T-cell (primary cell): ENCODE measurements around the gene EREG. TPM values are rescaled to one million over a fixed set of nuclear protein-coding genes. Genes with fewer than 3 reads are reported as not detected.

ENCODE experiments used
- ATAC-seq, 4 experiments: fragments of 200-7000 bp in 3 of 4; fragments of 150-1000 bp in 1 of 4; cut with Tn5 transposase; replicated peaks in 1 of 4; 1 replicate in 3 of 4; 2 replicates in 1 of 4; pipeline ENCODE4 v1.10.0; 2021; ENCODE audit warnings: moderate library complexity in 3 of 4, mild to moderate bottlenecking in 2 of 4, moderate number of reproducible peaks in 1 of 4
- CTCF ChIA-PET, 2 donors: fragments of 300-600 bp; sonication (Branson Sonifier 250); formaldehyde crosslinking; loops; one replicate each; lab custom pipeline; 2022; ENCODE audit warnings: antibody characterized with exemption in 2 of 2; lab: Charles Lee
- POLR2A ChIA-PET, 2 donors: fragments of 300-600 bp; sonication (Branson Sonifier 250); formaldehyde crosslinking; loops; one replicate each; lab custom pipeline; 2022; ENCODE audit warnings: antibody characterized with exemption in 2 of 2; lab: Charles Lee
- DNase-seq, 35 experiments: peaks; one replicate each; pipeline versions ENCODE4 v3.0.0 to v3.0.0-alpha.2; 2013 to 2023
- H3K27ac ChIP-seq: one replicate; pipeline ENCODE4 v1.5.1; 2013; ENCODE audit warnings: low read length
- H3K27me3 ChIP-seq, 2 experiments: replicated peaks in 1 of 2; 1 replicate in 1 of 2; 2 replicates in 1 of 2; pipeline versions ENCODE4 v1.6.1 to v1.7.0; 2013; ENCODE audit warnings: low read length in 1 of 2, mixed read lengths in 1 of 2; ENCODE audit not compliant: control insufficient read depth in 2 of 2, insufficient read depth in 2 of 2; ENCODE audit errors: extremely low read depth in 1 of 2
- H3K36me3 ChIP-seq, 2 donors: 1 replicate in 1 of 2; 2 replicates in 1 of 2; pipeline versions ENCODE4 v1.6.1 to v1.7.0; 2013; ENCODE audit warnings: low read length in 1 of 2; ENCODE audit not compliant: control insufficient read depth in 2 of 2, insufficient read depth in 1 of 2; ENCODE audit errors: extremely low read depth in 1 of 2
- H3K4me1 ChIP-seq, 2 experiments: 1 replicate in 1 of 2; 2 replicates in 1 of 2; pipeline versions ENCODE4 v1.6.1 to v1.7.0; 2013; ENCODE audit warnings: low read length in 2 of 2, mixed read lengths in 1 of 2; ENCODE audit not compliant: insufficient read depth in 2 of 2, control insufficient read depth in 1 of 2; ENCODE audit errors: extremely low read depth in 1 of 2
- H3K4me3 ChIP-seq, 2 donors: 1 replicate in 1 of 2; 2 replicates in 1 of 2; pipeline versions ENCODE4 v1.5.1 to v1.7.0; 2013; ENCODE audit warnings: mild to moderate bottlenecking in 2 of 2, low read length in 1 of 2, moderate library complexity in 1 of 2; ENCODE audit not compliant: control insufficient read depth in 1 of 2; ENCODE audit errors: extremely low read depth in 1 of 2
- H3K9me3 ChIP-seq: 2 replicates; pipeline ENCODE4 v1.7.0; 2013
- H3K27ac Mint-ChIP-seq, 2 donors: one replicate each; pipeline ENCODE4 v1.8.0; 2020 to 2021; ENCODE audit warnings: mild to moderate bottlenecking in 2 of 2, mixed read lengths in 2 of 2
- H3K27me3 Mint-ChIP-seq, 2 donors: one replicate each; pipeline ENCODE4 v1.8.0; 2021 to 2022; ENCODE audit warnings: mixed read lengths in 2 of 2
- H3K36me3 Mint-ChIP-seq: one replicate; pipeline ENCODE4 v1.8.0; 2021; ENCODE audit warnings: mixed read lengths
- H3K4me1 Mint-ChIP-seq, 3 donors: one replicate each; pipeline ENCODE4 v1.8.0; 2020 to 2022; ENCODE audit warnings: mixed read lengths in 3 of 3, mild to moderate bottlenecking in 1 of 3
- H3K4me3 Mint-ChIP-seq, 3 donors: one replicate each; pipeline ENCODE4 v1.8.0; 2020 to 2022; ENCODE audit warnings: mild to moderate bottlenecking in 3 of 3, mixed read lengths in 3 of 3, moderate library complexity in 3 of 3
- H3K9me3 Mint-ChIP-seq, 3 donors: one replicate each; pipeline ENCODE4 v1.8.0; 2020 to 2022; ENCODE audit warnings: mixed read lengths in 3 of 3
- WGBS: methylation state at CpG from one replicate; pipeline ENCODE4 v1.1.5; 2013; ENCODE audit warnings: missing lambda C conversion rate; ENCODE audit not compliant: insufficient coverage; 5-methylcytosine and 5-hydroxymethylcytosine counted together
- total RNA-seq, 35 experiments: library from RNA in 6 of 35; stranded (reverse) in 6 of 35; fragments of 120-200 nt in 1 of 35; gene quantifications; one replicate each; pipeline versions ENCODE4 v1.2.1 to v1.2.4 and lab custom pipeline; 2013 to 2026

EREG gene
- total RNA-seq, 5 donors from 2014 or later (not counting 1 experiment from before 2014, with no cell fraction given): 0.16 to 1.5 (median 0.44) TPM

- ChIA-PET POLR2A (no interaction called here), CTCF (no interaction called here)
- H3K36me3 ChIP-seq: no peaks in the 10 kb centered on the region
- Mint-ChIP-seq H3K4me1 (peaks cover 16% of the 10 kb centered on the region in 3 donors), H3K4me3 (no peak overlapping the region), H3K27me3 (peaks cover 30 to 36% of the 10 kb centered on the region in 2 donors), H3K27ac (no peak overlapping the region), H3K36me3 (no peaks in the 10 kb centered on the region), H3K9me3 (no peaks in the 10 kb centered on the region)
- DNase-seq (no peak), ATAC-seq (no peak)
- no peak overlapping the region for H3K27ac ChIP-seq
- H3K4me3 ChIP-seq: no peak overlapping the region
- no CpG with 5 or more reads among the region's 1 CpG for WGBS
- H3K27me3 ChIP-seq: peaks cover 0 to 18% of the 10 kb centered on the region in 2 experiments
- H3K4me1 ChIP-seq: peaks cover 0 to 9% of the 10 kb centered on the region in 2 experiments
- H3K9me3 ChIP-seq: no peaks in the 10 kb centered on the region
These were observed 2.8 kb downstream of the EREG start for GRCh38 chr4:74367656-74368290.

- Histone ChIP-seq H3K36me3 (no peaks in the 10 kb centered on the region), H3K4me3 (no peak overlapping the region), H3K27me3 (peaks cover 0 to 16% of the 10 kb centered on the region in 2 experiments), H3K9me3 (no peaks in the 10 kb centered on the region), H3K27ac (no peak overlapping the region), H3K4me1 (peaks cover 0 to 9% of the 10 kb centered on the region in 2 experiments)
- Mint-ChIP-seq H3K4me3 (no peak overlapping the region), H3K27me3 (peaks cover 25 to 31% of the 10 kb centered on the region in 2 donors), H3K9me3 (no peaks in the 10 kb centered on the region), H3K36me3 (no peaks in the 10 kb centered on the region), H3K27ac (no peak overlapping the region), H3K4me1 (peaks cover 16% of the 10 kb centered on the region in 3 donors)
- no peak for ATAC-seq
- WGBS: 60% methylated on average over 2 of the region's 4 CpGs
- CTCF ChIA-PET: no interaction called here
- POLR2A ChIA-PET: no interaction called here
- no peak for DNase-seq
These were observed 3.7 kb downstream of the EREG start for GRCh38 chr4:74368596-74368995.

- POLR2A ChIA-PET: interaction anchor here in 1 of 2 donors (0.7 kb wide), 1 partner anchor 20 kb away, joined by 5 read pairs; no protein-coding TSS in a partner anchor
- Mint-ChIP-seq H3K27me3 (peaks cover 18 to 25% of the 10 kb centered on the region in 2 donors), H3K4me3 (no peak overlapping the region), H3K36me3 (no peaks in the 10 kb centered on the region), H3K27ac (no peak overlapping the region), H3K4me1 (peaks cover 5 to 12% (median 6%) of the 10 kb centered on the region in 3 donors), H3K9me3 (no peaks in the 10 kb centered on the region)
- Histone ChIP-seq H3K27ac (no peak overlapping the region), H3K9me3 (no peaks in the 10 kb centered on the region), H3K36me3 (no peaks in the 10 kb centered on the region), H3K4me3 (no peak overlapping the region), H3K27me3 (peaks cover 0 to 8% of the 10 kb centered on the region in 2 experiments), H3K4me1 (peaks cover 0 to 5% of the 10 kb centered on the region in 2 experiments)
- ATAC-seq: no peak
- CTCF ChIA-PET: interaction anchor here in 1 of 2 donors (0.9 to 2.4 kb wide), 4 partner anchors 162 to 306 kb away, joined by 4 to 9 read pairs (median 4); no protein-coding TSS in a partner anchor
- no peak for DNase-seq
- WGBS: 100% methylated on average over 1 of the region's 2 CpGs
These were observed 4.9 kb downstream of the EREG start for GRCh38 chr4:74369855-74370254.

DNA sequence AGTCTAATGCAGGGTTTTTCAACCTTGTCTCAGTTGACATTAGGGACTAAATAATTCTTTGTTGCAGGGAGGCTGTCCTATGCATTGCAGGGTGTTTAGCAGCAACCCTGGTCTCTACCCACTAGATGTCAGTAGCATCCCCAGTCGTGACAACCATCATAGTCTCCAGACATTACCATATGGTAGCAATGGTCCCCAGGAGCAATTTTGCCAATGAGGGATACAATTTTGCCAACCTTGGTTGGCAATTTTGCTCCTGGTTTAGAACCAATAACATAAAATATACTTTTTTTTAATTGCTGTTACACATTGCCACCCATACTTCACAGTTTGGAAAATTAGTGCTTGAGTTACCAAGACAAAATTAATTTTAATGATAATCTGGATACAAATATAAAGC, 6.0 kb downstream of the EREG start:
- no peak overlapping the region for H3K4me3 ChIP-seq
- H3K9me3 ChIP-seq: no peaks in the 10 kb centered on the region
- ATAC-seq (peak; percentile 50 to 85 (median 72)), DNase-seq (peak in 11 of 35 experiments; percentile 0 to 60 (median 13))
- POLR2A ChIA-PET: no interaction called here
- Mint-ChIP-seq H3K27ac (no peak overlapping the region), H3K9me3 (no peaks in the 10 kb centered on the region), H3K4me1 (peaks cover 0 to 1% (median 0%) of the 10 kb centered on the region in 3 donors), H3K36me3 (no peaks in the 10 kb centered on the region), H3K27me3 (peaks cover 14 to 17% of the 10 kb centered on the region in 2 donors), H3K4me3 (no peak overlapping the region)
- WGBS: 0% methylated on average over 1 of the region's 1 CpG
- H3K27me3 ChIP-seq: peaks cover 0 to under 1% of the 10 kb centered on the region in 2 experiments
- H3K27ac ChIP-seq: no peak overlapping the region
- CTCF ChIA-PET: interaction anchor here (0.6 to 2.4 kb wide), 7 partner anchors 161 to 1355 kb away, joined by 3 to 9 read pairs (median 4); no protein-coding TSS in a partner anchor
- H3K4me1 ChIP-seq: no peaks in the 10 kb centered on the region
- no peaks in the 10 kb centered on the region for H3K36me3 ChIP-seq

GRCh38 chr4:74374128-74374527, 9.2 kb downstream of the EREG start:
- Histone ChIP-seq H3K4me1 (no peaks in the 10 kb centered on the region), H3K36me3 (no peaks in the 10 kb centered on the region), H3K9me3 (no peaks in the 10 kb centered on the region), H3K4me3 (no peak overlapping the region), H3K27ac (no peak overlapping the region), H3K27me3 (no peaks in the 10 kb centered on the region)
- ATAC-seq (no peak), DNase-seq (no peak)
- 25% methylated on average over 1 of the region's 1 CpG for WGBS
- POLR2A ChIA-PET: no interaction called here
- no peak overlapping the region for H3K27ac Mint-ChIP-seq
- H3K36me3 Mint-ChIP-seq: no peaks in the 10 kb centered on the region
- CTCF ChIA-PET: no interaction called here
- H3K4me3 Mint-ChIP-seq: no peak overlapping the region
- no peaks in the 10 kb centered on the region for H3K9me3 Mint-ChIP-seq
- no peaks in the 10 kb centered on the region for H3K4me1 Mint-ChIP-seq
- peaks cover 5 to 8% of the 10 kb centered on the region in 2 donors for H3K27me3 Mint-ChIP-seq

DNA sequence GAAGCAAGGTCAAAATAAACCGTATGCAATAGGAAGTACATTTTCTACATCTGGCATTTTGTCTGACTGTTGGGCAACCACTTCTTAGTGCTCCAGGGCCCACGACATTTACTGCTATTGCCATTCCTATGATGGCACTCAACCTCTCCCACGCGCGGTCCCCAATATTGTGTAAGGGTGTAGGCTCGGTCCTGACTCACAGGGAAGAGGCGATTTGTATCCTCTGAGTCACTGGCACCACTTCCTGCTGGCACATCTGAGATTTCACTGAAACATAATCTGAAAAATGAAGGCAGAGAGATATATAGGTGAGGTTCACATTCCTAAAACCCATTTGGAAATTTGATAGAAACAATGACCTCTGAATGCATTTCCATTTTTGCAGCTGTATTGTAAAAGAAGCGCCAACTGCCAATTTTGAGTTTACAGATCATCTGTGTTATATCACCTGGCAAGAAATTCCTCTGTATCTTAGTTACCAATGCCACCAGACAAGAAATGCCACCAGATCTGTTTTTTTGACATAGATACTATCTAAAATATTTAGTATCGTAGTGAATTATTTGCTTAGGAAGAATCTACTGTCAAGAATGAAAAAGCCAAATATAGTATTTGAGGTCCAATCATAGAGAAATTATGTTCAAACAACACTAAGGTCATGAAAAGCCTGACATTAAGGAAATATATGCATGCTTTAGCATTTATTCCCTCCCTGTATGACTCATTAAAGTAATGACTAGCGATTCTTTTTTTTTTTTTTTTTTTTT, 9.8 kb downstream of the EREG start:
- H3K27me3 ChIP-seq: no peaks in the 10 kb centered on the region
- peak in 1 of 35 experiments; percentile 18 for DNase-seq
- Mint-ChIP-seq H3K4me1 (no peaks in the 10 kb centered on the region), H3K27ac (no peak overlapping the region), H3K9me3 (no peaks in the 10 kb centered on the region), H3K4me3 (no peak overlapping the region), H3K27me3 (peaks cover 5 to 8% of the 10 kb centered on the region in 2 donors), H3K36me3 (no peaks in the 10 kb centered on the region)
- H3K4me3 ChIP-seq: no peak overlapping the region
- no peaks in the 10 kb centered on the region for H3K36me3 ChIP-seq
- POLR2A ChIA-PET: no interaction called here
- H3K27ac ChIP-seq: no peak overlapping the region
- CTCF ChIA-PET: no interaction called here
- no peak for ATAC-seq
- no peaks in the 10 kb centered on the region for H3K9me3 ChIP-seq
- no peaks in the 10 kb centered on the region for H3K4me1 ChIP-seq
- WGBS: no CpG with 5 or more reads among the region's 10 CpGs
